ENCODE measurements around the gene POLR3A. TPM values are rescaled to one million over a fixed set of nuclear protein-coding genes. Genes with fewer than 3 reads are reported as not detected.

The POLR3A gene
- total RNA-seq, 1 donor from 2014 or later: 18.4 TPM

GRCh38 chr10:78046711-78047269, 17.5 kb upstream of the POLR3A start:
- no peak for DNase-seq (ENCODE audit: low read depth, low spot score)

GRCh38 chr10:78045856-78046255, 16.5 kb upstream of the POLR3A start:
- no peak for DNase-seq (ENCODE audit: low read depth, low spot score)

GRCh38 chr10:78045237-78045636, 15.9 kb upstream of the POLR3A start:
- DNase-seq (ENCODE audit: low read depth, low spot score): no peak

DNA sequence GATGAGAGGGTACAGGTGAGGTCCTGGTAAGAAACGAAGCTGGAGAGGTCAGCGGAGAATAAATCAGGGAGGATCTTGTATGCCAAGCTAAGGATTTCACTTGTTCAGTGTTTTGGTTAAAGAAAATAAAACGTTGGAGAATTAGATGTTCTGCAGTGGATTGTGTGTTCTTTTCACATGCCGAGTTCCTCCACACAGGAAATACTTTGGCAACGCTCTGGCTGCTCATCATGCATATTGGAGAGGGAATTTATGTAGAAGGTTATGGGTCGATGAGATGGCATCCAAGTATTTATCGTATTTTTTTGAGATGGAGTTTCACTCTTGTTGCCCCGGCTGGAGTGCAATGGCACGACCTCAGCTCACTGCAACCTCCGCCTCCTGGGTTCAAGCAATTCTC, 15.4 kb upstream of the POLR3A start:
- no peak for DNase-seq (ENCODE audit: low read depth, low spot score)

- DNase-seq (ENCODE audit: low read depth, low spot score): no peak
These were observed 14.9 kb upstream of the POLR3A start for GRCh38 chr10:78044179-78044578.

- no peak for DNase-seq (ENCODE audit: low read depth, low spot score)
These were observed 13.4 kb upstream of the POLR3A start for GRCh38 chr10:78042752-78043104.

GRCh38 chr10:78042058-78042751, 12.9 kb upstream of the POLR3A start:
- DNase-seq (ENCODE audit: low read depth, low spot score): no peak

DNA sequence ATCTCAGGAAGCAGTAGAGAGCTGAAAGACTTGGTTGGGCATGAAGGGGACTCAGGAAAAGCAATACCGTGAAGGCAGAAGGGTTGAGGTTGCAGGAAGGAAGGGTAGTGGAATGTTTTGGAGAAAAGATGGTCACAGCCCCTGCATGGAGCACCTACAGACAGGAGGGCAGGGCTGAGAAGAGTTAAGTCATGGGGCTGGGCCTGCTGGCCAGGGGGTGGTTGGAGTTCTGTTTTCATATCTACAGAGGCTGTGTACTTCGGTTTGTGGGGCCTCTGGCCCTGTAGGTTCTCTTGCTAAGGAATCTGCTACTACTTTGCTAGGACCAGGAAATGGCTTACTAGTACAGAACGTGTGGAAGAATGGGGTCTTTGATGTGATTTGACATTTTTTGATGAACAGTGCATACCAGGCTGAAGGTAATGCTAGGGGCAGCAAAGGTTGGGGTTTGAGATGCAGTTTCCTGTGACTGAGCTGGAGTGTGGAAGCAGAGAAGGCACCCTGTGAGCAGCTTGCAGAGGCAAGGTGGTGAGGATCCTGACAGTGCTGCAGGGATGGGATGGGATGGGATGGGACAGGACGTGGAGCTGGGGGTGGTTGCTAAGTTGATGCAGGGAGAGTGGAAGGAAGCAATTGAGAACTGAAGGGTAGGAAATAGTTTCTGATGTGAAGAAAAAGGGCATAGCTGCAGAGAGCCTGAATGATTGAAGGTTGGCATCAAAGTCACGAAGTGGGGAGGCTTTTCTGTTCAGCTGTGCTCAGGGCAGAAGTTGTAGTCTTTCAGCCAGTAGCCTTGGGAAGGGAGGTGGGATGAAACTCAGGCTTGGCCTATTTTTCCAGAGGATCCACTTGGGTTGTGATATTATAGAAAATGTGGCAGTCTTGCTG, 12.1 kb upstream of the POLR3A start:
- no peak for DNase-seq (ENCODE audit: low read depth, low spot score)

DNA sequence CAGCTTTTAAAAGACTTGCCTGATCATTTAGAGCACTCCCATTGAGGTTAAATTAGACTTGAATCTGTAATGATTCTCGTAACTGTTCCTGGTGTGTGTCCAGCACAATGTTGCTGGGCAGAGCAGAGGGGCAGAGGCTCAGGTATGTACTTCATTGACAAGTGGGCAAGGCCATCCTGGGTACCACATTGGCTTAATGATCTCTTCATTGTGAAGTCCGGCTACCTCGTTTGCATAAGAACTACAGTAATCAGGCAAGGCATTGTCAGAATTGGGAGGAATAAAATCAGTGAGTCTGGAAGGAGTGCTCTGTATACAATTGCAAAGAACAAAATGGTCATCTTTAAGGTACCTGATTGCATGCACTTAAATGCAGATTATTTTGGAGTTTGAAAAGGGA, 10.4 kb upstream of the POLR3A start:
- no peak for DNase-seq (ENCODE audit: low read depth, low spot score)

DNA sequence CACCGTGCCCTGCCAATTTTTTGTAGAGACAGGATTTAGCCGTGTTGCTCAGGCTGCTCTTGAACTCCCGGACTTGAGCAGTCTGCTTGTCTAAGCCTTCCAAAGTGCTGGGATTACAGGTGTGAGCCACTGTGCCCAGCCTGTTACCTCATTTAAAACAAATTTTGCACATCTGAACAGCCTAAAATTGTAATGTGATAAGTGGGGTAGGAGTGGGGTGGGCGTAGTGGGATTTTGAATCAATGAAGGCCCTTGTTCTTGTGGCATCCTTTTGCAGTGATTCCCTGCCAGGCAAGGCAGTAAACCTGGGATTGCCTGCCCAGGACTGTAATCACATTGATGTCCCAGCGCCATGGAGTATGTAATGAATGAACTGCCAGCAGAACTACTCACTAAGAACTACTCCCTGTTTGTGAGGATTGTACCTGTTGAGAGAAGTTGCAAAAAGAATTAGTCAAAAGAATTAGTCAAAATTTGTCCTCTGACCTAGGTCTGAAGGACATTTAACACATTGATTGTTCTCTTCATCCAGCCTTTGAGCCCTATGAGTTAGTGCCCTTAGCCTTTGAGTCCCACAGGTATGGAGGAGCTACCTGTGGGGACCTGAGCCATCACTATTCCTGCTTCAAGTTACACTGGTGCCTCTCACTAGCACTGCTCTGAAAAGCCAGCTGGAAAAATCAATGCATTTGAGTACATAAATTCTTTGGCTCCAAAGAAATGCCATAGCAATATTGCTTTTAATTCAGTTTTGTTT, 9.7 kb upstream of the POLR3A start:
- no peak for DNase-seq (ENCODE audit: low read depth, low spot score)

DNA sequence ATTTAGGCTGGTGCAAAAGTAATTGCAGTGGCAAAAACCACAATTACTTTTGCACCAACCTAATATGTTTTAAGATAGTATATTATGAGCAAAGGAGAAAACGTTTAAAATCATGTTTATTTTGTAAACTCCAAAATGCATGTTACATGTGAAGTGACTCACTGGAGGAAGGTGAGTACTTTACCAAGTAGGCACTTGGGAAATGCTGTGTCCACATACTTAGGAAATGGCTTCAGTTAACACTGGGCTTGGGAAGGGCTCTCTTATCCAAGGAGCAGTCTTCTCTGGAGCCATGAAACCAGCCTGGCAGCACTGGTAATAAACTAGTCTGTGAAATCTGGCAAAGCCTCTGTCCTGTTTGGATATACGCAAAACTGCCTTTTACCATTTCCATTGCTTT, 8.8 kb upstream of the POLR3A start:
- DNase-seq (ENCODE audit: low read depth, low spot score): no peak

- no peak for DNase-seq (ENCODE audit: low read depth, low spot score)
These were observed 6.7 kb upstream of the POLR3A start for GRCh38 chr10:78035933-78036583.

DNA sequence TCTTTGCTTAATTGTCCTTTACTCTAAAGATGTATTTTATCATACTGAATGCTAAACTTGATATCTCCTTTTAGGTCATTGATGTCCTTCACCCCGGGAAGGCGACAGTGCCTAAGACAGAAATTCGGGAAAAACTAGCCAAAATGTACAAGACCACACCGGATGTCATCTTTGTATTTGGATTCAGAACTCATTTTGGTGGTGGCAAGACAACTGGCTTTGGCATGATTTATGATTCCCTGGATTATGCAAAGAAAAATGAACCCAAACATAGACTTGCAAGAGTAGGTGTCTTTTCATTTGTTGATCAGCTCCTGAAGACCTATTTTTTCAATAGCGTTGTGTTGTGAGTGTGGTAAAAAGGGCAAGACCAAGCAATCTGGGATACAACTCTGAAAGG, 6.1 kb upstream of the POLR3A start:
- no peak for DNase-seq (ENCODE audit: low read depth, low spot score)

DNA sequence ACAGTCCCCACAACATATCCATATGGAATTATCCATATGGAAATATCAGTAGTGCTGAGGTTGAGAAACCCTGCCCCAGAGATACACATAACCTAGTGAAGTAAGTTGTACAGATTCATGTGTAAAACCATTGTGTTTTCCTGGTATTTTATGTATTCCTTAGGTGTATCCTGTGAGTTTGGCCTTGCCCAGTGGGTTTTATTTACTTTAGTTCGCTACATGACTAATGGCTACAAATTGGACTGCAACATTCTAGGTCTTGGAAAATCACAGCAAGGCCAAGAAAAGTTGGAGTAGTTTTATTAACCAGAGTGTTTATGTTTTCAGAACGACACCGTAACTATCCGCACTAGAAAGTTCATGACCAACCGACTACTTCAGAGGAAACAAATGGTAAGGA, 5.7 kb upstream of the POLR3A start:
- no peak for DNase-seq (ENCODE audit: low read depth, low spot score)

GRCh38 chr10:78033637-78034470, 4.5 kb upstream of the POLR3A start, which contains the start of gene RPS24:
Gene RPS24, plus strand, starts transcription at chr10:78033863. Its CDS starts 39 bp downstream, at chr10:78033902.
- DNase-seq (ENCODE audit: low read depth, low spot score): peak; percentile 91

- DNase-seq (ENCODE audit: low read depth, low spot score): no peak
These were observed 4.0 kb upstream of the POLR3A start for GRCh38 chr10:78033387-78033636.

GRCh38 chr10:78028438-78029268, 662 bp downstream of the POLR3A start:
- DNase-seq (ENCODE audit: low read depth, low spot score): no peak

DNA sequence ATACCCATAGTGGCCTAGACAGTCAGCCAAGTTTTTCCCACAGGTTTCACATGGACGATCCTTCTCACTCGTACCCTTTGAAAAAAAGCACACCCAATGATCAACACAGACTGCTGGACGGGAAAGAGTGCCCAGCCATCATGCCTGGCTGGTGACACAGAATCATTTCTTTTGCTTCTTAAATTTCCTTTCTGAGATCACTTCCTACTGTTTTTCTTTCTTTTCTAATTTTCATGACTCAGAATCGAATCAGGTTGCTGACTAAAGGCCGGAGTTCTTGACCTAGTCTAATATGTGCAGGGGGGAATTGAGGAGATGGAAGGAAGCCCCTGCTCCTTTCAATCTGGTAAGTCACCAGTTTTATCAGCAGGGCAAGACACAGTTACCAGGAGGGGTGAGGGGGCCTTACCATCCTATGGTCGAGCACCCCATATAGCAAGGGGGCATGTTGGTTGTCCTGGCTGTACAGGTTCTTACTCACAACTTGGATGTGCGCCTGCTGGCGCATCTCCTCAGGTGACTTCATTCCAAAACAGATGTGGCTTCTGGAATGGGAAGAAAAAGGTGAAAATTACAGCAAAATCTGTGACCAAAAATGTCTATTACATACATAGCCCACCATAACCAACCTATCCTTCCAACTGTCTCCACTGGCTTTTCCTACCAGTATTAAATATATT, 3.5 kb downstream of the POLR3A start:
- no peak for DNase-seq (ENCODE audit: low read depth, low spot score)

DNA sequence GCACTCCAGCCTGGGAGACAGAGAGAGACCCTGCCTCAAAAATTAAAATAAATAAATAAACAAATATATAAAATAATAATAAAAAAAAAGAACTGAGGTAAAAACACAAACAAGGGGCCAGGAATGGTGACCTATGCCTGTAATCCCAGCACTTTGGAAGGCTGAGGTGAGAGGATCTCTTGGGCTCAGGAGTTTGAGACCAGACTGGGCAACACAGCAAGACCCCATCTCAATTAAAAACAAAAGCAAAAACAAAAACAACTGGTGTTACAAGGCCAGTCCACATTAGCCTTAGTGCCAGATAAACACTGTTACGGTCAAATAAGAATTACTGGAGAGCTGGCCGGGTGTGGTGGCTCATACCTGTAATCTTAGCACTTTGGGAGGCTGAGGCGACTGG, 5.6 kb downstream of the POLR3A start:
- no peak for DNase-seq (ENCODE audit: low read depth, low spot score)
